ENCODE measurements around the gene OR9A2.

Gene OR9A2

DNA sequence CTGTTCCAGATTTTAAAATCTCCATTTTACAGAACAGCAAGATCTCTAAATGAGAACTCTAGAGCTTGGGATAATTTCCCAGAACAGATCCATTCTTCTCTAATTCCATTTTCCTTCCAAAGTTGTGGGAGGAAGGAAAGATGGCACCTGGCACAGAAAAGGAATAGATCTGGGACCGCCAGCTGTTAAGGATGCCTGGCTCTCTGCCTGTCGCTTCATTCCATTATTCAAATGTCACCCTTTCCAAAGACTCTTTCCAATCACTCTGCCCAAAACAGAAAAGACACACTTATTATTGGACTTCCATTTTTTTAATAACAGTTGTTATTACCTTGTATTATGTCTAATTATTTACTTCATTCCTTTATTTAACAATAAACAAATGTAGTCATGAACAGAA lies 751 bp upstream of the OR9A2 start:
- peaks cover 0 to 4% (median 0%) of the 10 kb centered on the region in 5 donors for H3K27me3 ChIP-seq (ENCODE audit: control insufficient read depth in 5 of 5, insufficient read depth in 4 of 5, low read length in 5 of 5)
- no peaks in the 10 kb centered on the region for H3K9me3 ChIP-seq (ENCODE audit: control insufficient read depth in 5 of 5, low read length in 5 of 5)
- no peaks in the 10 kb centered on the region for H3K36me3 ChIP-seq (ENCODE audit: control insufficient read depth in 5 of 5, insufficient read depth in 5 of 5, low read length in 5 of 5)
- H3K4me1 ChIP-seq (ENCODE audit: control insufficient read depth in 5 of 5, insufficient read depth in 5 of 5, low read length in 5 of 5): no peaks in the 10 kb centered on the region
- no peak overlapping the region for H3K9ac ChIP-seq (ENCODE audit: low read length in 5 of 5)
- no peak overlapping the region for H3K4me3 ChIP-seq (ENCODE audit: low read depth in 1 of 5, low read length in 5 of 5)
- no peak overlapping the region for H3K27ac ChIP-seq (ENCODE audit: low read depth, low read length)

GRCh38 chr7:143025371-143025770 lies 1.6 kb downstream of the OR9A2 start:
- Histone ChIP-seq H3K4me3 (ENCODE audit: low read depth in 1 of 5, low read length in 5 of 5) (no peak overlapping the region), H3K9me3 (ENCODE audit: control insufficient read depth in 5 of 5, low read length in 5 of 5) (no peaks in the 10 kb centered on the region), H3K27ac (ENCODE audit: low read depth, low read length) (no peak overlapping the region), H3K4me1 (ENCODE audit: control insufficient read depth in 5 of 5, insufficient read depth in 5 of 5, low read length in 5 of 5) (no peaks in the 10 kb centered on the region), H3K27me3 (ENCODE audit: control insufficient read depth in 5 of 5, insufficient read depth in 4 of 5, low read length in 5 of 5) (peaks cover 0 to 4% (median 0%) of the 10 kb centered on the region in 5 donors), H3K36me3 (ENCODE audit: control insufficient read depth in 5 of 5, insufficient read depth in 5 of 5, low read length in 5 of 5) (no peaks in the 10 kb centered on the region), H3K9ac (ENCODE audit: low read length in 5 of 5) (no peak overlapping the region)

DNA sequence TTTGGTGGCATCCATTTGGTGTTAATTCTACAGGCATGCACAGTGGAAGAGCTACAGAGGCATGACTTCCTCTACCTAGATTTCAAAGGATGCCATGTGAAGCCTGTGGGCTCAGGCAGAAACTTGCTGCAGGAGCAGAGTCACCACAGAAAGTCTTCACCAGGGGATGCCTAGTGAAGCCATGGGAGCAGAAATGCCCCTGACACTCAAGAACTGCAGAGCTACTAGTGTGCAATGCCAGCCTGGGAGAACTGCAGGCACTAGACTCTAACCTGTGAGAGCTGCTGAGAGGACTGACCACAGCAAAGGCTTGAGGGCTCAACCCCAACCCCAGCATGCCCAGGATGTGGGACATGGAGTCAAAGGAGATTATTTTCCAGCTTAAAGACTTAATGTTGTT lies 3.9 kb downstream of the OR9A2 start:
- Histone ChIP-seq H3K4me1 (ENCODE audit: control insufficient read depth in 5 of 5, insufficient read depth in 5 of 5, low read length in 5 of 5) (no peaks in the 10 kb centered on the region), H3K9ac (ENCODE audit: low read length in 5 of 5) (no peak overlapping the region), H3K36me3 (ENCODE audit: control insufficient read depth in 5 of 5, insufficient read depth in 5 of 5, low read length in 5 of 5) (no peaks in the 10 kb centered on the region), H3K4me3 (ENCODE audit: low read depth in 1 of 5, low read length in 5 of 5) (no peak overlapping the region), H3K27me3 (ENCODE audit: control insufficient read depth in 5 of 5, insufficient read depth in 4 of 5, low read length in 5 of 5) (no peaks in the 10 kb centered on the region), H3K27ac (ENCODE audit: low read depth, low read length) (no peak overlapping the region), H3K9me3 (ENCODE audit: control insufficient read depth in 5 of 5, low read length in 5 of 5) (no peaks in the 10 kb centered on the region)

GRCh38 chr7:143018931-143019330 lies 8.0 kb downstream of the OR9A2 start:
- no peaks in the 10 kb centered on the region for H3K36me3 ChIP-seq (ENCODE audit: control insufficient read depth in 5 of 5, insufficient read depth in 5 of 5, low read length in 5 of 5)
- no peak overlapping the region for H3K9ac ChIP-seq (ENCODE audit: low read length in 5 of 5)
- H3K9me3 ChIP-seq (ENCODE audit: control insufficient read depth in 5 of 5, low read length in 5 of 5): no peaks in the 10 kb centered on the region
- H3K4me1 ChIP-seq (ENCODE audit: control insufficient read depth in 5 of 5, insufficient read depth in 5 of 5, low read length in 5 of 5): peaks cover 0 to 3% (median 0%) of the 10 kb centered on the region in 5 donors
- no peak overlapping the region for H3K4me3 ChIP-seq (ENCODE audit: low read depth in 1 of 5, low read length in 5 of 5)
- no peaks in the 10 kb centered on the region for H3K27me3 ChIP-seq (ENCODE audit: control insufficient read depth in 5 of 5, insufficient read depth in 4 of 5, low read length in 5 of 5)
- no peak overlapping the region for H3K27ac ChIP-seq (ENCODE audit: low read depth, low read length)

DNA sequence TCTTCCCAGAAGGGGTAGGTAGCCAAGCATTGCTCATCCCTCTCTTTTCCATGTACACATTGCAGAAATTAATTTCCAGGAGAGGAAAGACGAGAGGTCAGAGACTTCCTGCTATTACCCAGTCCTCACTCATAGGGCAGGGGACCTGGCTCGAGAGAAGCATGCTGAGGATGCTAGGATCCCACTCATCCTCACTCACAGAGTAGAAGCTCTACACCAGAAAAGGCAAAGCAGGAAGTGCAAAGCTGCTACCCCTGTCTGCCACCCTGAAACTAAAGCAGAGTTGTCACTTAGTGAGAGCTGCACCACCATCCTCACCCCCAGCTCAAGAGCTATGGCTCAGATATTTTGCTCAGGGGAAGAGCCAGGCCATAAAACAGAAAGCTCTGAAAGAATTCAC lies 9.9 kb downstream of the OR9A2 start:
- Histone ChIP-seq H3K9ac (ENCODE audit: low read length in 5 of 5) (no peak overlapping the region), H3K27me3 (ENCODE audit: control insufficient read depth in 5 of 5, insufficient read depth in 4 of 5, low read length in 5 of 5) (no peaks in the 10 kb centered on the region), H3K4me1 (ENCODE audit: control insufficient read depth in 5 of 5, insufficient read depth in 5 of 5, low read length in 5 of 5) (peaks cover 0 to 8% (median 2%) of the 10 kb centered on the region in 5 donors), H3K36me3 (ENCODE audit: control insufficient read depth in 5 of 5, insufficient read depth in 5 of 5, low read length in 5 of 5) (no peaks in the 10 kb centered on the region), H3K27ac (ENCODE audit: low read depth, low read length) (no peak overlapping the region), H3K4me3 (ENCODE audit: low read depth in 1 of 5, low read length in 5 of 5) (no peak overlapping the region), H3K9me3 (ENCODE audit: control insufficient read depth in 5 of 5, low read length in 5 of 5) (no peaks in the 10 kb centered on the region)

- Histone ChIP-seq H3K9ac (ENCODE audit: low read length in 5 of 5) (no peak overlapping the region), H3K4me3 (ENCODE audit: low read depth in 1 of 5, low read length in 5 of 5) (no peak overlapping the region), H3K27me3 (ENCODE audit: control insufficient read depth in 5 of 5, insufficient read depth in 4 of 5, low read length in 5 of 5) (no peaks in the 10 kb centered on the region), H3K36me3 (ENCODE audit: control insufficient read depth in 5 of 5, insufficient read depth in 5 of 5, low read length in 5 of 5) (no peaks in the 10 kb centered on the region), H3K9me3 (ENCODE audit: control insufficient read depth in 5 of 5, low read length in 5 of 5) (no peaks in the 10 kb centered on the region), H3K4me1 (ENCODE audit: control insufficient read depth in 5 of 5, insufficient read depth in 5 of 5, low read length in 5 of 5) (peaks cover 0 to 8% (median 2%) of the 10 kb centered on the region in 5 donors), H3K27ac (ENCODE audit: low read depth, low read length) (no peak overlapping the region)
Observed at GRCh38 chr7:143015926-143016490, 10.9 kb downstream of the OR9A2 start.

GRCh38 chr7:143015084-143015483 lies 11.8 kb downstream of the OR9A2 start:
- Histone ChIP-seq H3K9me3 (ENCODE audit: control insufficient read depth in 5 of 5, low read length in 5 of 5) (no peaks in the 10 kb centered on the region), H3K27ac (ENCODE audit: low read depth, low read length) (no peak overlapping the region), H3K9ac (ENCODE audit: low read length in 5 of 5) (no peak overlapping the region), H3K4me1 (ENCODE audit: control insufficient read depth in 5 of 5, insufficient read depth in 5 of 5, low read length in 5 of 5) (peaks cover 0 to 8% (median 2%) of the 10 kb centered on the region in 5 donors), H3K27me3 (ENCODE audit: control insufficient read depth in 5 of 5, insufficient read depth in 4 of 5, low read length in 5 of 5) (no peaks in the 10 kb centered on the region), H3K36me3 (ENCODE audit: control insufficient read depth in 5 of 5, insufficient read depth in 5 of 5, low read length in 5 of 5) (no peaks in the 10 kb centered on the region), H3K4me3 (ENCODE audit: low read depth in 1 of 5, low read length in 5 of 5) (no peak overlapping the region)

DNA sequence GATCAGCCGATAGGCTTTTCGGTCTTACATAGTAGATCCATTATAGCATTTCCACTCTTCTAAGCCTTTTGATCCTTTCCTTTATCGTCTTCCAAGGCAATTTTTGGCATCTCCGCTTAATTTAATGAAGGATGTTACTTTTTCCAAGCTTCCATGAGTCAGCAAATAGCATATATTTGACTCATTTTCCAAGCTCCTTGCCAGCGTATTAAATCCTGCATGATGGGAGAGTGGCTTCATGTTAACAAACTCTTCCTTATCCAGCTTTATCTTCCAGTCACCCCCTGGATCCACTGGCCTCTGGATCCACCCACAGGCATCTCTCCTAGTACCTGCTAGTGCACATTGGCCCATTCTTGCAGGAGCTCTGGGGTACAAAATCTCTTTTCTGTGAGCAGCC lies 13.0 kb downstream of the OR9A2 start:
- H3K27me3 ChIP-seq (ENCODE audit: control insufficient read depth in 5 of 5, insufficient read depth in 4 of 5, low read length in 5 of 5): no peaks in the 10 kb centered on the region
- no peak overlapping the region for H3K9ac ChIP-seq (ENCODE audit: low read length in 5 of 5)
- peaks cover 0 to 8% (median 2%) of the 10 kb centered on the region in 5 donors for H3K4me1 ChIP-seq (ENCODE audit: control insufficient read depth in 5 of 5, insufficient read depth in 5 of 5, low read length in 5 of 5)
- H3K36me3 ChIP-seq (ENCODE audit: control insufficient read depth in 5 of 5, insufficient read depth in 5 of 5, low read length in 5 of 5): no peaks in the 10 kb centered on the region
- no peak overlapping the region for H3K27ac ChIP-seq (ENCODE audit: low read depth, low read length)
- no peaks in the 10 kb centered on the region for H3K9me3 ChIP-seq (ENCODE audit: control insufficient read depth in 5 of 5, low read length in 5 of 5)
- H3K4me3 ChIP-seq (ENCODE audit: low read depth in 1 of 5, low read length in 5 of 5): no peak overlapping the region

- Histone ChIP-seq H3K4me3 (ENCODE audit: low read depth in 1 of 5, low read length in 5 of 5) (no peak overlapping the region), H3K27ac (ENCODE audit: low read depth, low read length) (no peak overlapping the region), H3K9ac (ENCODE audit: low read length in 5 of 5) (no peak overlapping the region), H3K36me3 (ENCODE audit: control insufficient read depth in 5 of 5, insufficient read depth in 5 of 5, low read length in 5 of 5) (no peaks in the 10 kb centered on the region), H3K9me3 (ENCODE audit: control insufficient read depth in 5 of 5, low read length in 5 of 5) (no peaks in the 10 kb centered on the region), H3K27me3 (ENCODE audit: control insufficient read depth in 5 of 5, insufficient read depth in 4 of 5, low read length in 5 of 5) (no peaks in the 10 kb centered on the region), H3K4me1 (ENCODE audit: control insufficient read depth in 5 of 5, insufficient read depth in 5 of 5, low read length in 5 of 5) (peaks cover 0 to 8% (median 2%) of the 10 kb centered on the region in 5 donors)
Observed at GRCh38 chr7:143013473-143013872, 13.5 kb downstream of the OR9A2 start.

- H3K4me1 ChIP-seq (ENCODE audit: control insufficient read depth in 5 of 5, insufficient read depth in 5 of 5, low read length in 5 of 5): peaks cover 0 to 8% (median 2%) of the 10 kb centered on the region in 5 donors
Observed at GRCh38 chr7:143012409-143012808, 14.5 kb downstream of the OR9A2 start.

More at GRCh38 chr7:143012409-143012808, 14.5 kb downstream of the OR9A2 start:
- Histone ChIP-seq H3K27me3 (ENCODE audit: control insufficient read depth in 5 of 5, insufficient read depth in 4 of 5, low read length in 5 of 5) (no peaks in the 10 kb centered on the region), H3K27ac (ENCODE audit: low read depth, low read length) (no peak overlapping the region), H3K9ac (ENCODE audit: low read length in 5 of 5) (no peak overlapping the region), H3K36me3 (ENCODE audit: control insufficient read depth in 5 of 5, insufficient read depth in 5 of 5, low read length in 5 of 5) (no peaks in the 10 kb centered on the region), H3K9me3 (ENCODE audit: control insufficient read depth in 5 of 5, low read length in 5 of 5) (no peaks in the 10 kb centered on the region), H3K4me3 (ENCODE audit: low read depth in 1 of 5, low read length in 5 of 5) (no peak overlapping the region)
